Activated naive CD8-positive, alpha-beta T cell treated with anti-CD3 and anti-CD28 coated beads, Interleukin-2, amount 10 ng/mL, durations not matched to agents 7 days and 5 days (primary cell): ENCODE measurements around the gene CNIH2. TPM values are rescaled to one million over a fixed set of nuclear protein-coding genes. Genes with fewer than 3 reads are reported as not detected.
"Not testable (repeated sequence)": the region's sequence is repeated elsewhere in the genome, so short reads cannot be mapped to it uniquely, and the experiment has no call there.

Source experiments
- ATAC-seq: fragments of 150-1000 bp; cut with Tn5 transposase; one replicate; pipeline ENCODE4 v1.10.0; 2021; ENCODE audit warnings: low read depth, moderate library complexity
- POLR2A ChIA-PET: fragments of 350-600 bp; sonication (Branson Sonifier 250); formaldehyde crosslinking; loops from one replicate; lab custom pipeline; 2021; ENCODE audit warnings: antibody characterized with exemption; lab: Charles Lee
- DNase-seq: peaks from one replicate; pipeline ENCODE4 v3.0.0; 2021
- H3K27ac Mint-ChIP-seq: one replicate; pipeline ENCODE4 v1.8.0; 2022; ENCODE audit warnings: mild to moderate bottlenecking, mixed read lengths
- H3K27me3 Mint-ChIP-seq: one replicate; pipeline ENCODE4 v1.8.0; 2022; ENCODE audit warnings: mild to moderate bottlenecking, moderate library complexity, mixed read lengths
- H3K36me3 Mint-ChIP-seq: one replicate; pipeline ENCODE4 v1.8.0; 2021; ENCODE audit warnings: mild to moderate bottlenecking, mixed read lengths
- H3K4me1 Mint-ChIP-seq: one replicate; pipeline ENCODE4 v1.8.0; 2021; ENCODE audit warnings: mixed read lengths
- H3K4me3 Mint-ChIP-seq: one replicate; pipeline ENCODE4 v1.8.0; 2022; ENCODE audit warnings: mild to moderate bottlenecking, moderate library complexity, mixed read lengths
- H3K9me3 Mint-ChIP-seq: one replicate; pipeline ENCODE4 v1.8.0; 2021; ENCODE audit warnings: mixed read lengths
- total RNA-seq, 2 experiments: library from RNA; stranded (reverse); gene quantifications; one replicate each; pipeline ENCODE4 v1.2.3, GENCODE V29; 2021

The CNIH2 gene
- total RNA-seq, 2 experiments from 2014 or later, result 2.1 to 2.7 TPM

DNA sequence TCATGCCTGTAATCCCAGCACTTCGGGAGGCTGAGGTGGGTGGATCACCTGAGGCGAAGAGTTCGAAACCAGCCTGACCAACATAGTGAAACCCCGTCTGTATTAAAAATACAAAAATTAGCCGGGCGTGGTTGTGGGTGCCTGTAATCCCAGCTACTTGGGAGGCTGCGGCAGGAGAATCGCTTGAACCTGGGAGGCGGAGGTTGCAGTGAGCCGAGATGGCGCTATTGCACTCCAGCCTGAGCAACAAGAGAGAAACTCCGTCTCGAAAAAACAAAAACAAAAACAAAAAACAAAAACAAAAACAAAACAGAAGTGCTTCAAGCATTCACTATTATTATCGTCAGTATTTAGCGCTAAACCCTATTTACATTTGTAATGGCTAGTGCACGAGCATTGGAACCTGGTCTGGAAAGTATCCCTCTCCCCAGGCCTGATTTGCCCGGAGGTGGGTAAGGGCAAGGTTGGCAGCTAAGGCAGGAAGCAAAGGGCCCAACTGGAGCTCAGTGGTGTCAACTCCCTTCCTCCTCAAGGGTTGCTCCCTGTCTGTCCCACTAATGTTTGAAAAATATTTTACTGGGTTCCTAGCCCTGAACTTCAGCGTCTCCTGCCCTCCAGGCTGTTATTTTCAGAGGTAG is 32.9 kb downstream of the CNIH2 start:
- not testable (repeated sequence) for H3K9me3 Mint-ChIP-seq, DNase-seq, H3K27ac Mint-ChIP-seq, H3K27me3 Mint-ChIP-seq, ATAC-seq, H3K4me3 Mint-ChIP-seq
- POLR2A ChIA-PET, result interaction anchor here (0.6 to 7.7 kb wide), 8 partner anchors 15 to 78 kb away, joined by 3 to 215 read pairs (median 29); partner anchors contain the start of genes B4GAT1, BRMS1, RIN1 and SLC29A2
- Mint-ChIP-seq H3K36me3 (peaks cover 11% of the 10 kb centered on the region), H3K4me1 (peaks cover 19% of the 10 kb centered on the region)

DNA sequence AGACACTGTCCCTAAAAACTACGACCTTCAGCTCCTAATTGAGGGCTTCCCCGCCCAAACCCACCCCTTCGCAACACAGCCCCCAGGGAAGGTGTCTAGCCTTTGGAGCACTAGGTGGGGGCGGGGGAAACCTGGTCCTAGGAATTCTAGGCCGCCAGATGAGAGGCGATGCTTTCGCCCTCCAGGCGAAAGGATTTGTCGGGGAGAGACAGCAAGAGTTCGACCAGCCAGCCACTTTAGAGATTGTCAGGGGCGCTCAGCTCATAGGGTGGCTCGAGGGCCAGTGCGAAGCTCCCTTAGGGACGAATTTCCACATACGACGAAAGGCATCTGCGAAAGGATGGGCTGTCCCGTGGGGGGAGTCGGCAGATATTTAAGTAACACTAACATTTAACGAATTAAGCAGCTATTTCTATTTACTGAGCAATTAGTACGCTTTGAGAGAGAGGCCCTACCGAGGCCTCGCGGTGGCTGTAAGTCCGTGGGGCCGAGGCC is 33.5 kb downstream of the CNIH2 start:
- H3K4me1 Mint-ChIP-seq, result peaks cover 22% of the 10 kb centered on the region
- H3K27me3 Mint-ChIP-seq, result peaks cover 1% of the 10 kb centered on the region
- peak overlapping the region; percentile 92 for H3K4me3 Mint-ChIP-seq
- peaks cover 12% of the 10 kb centered on the region for H3K36me3 Mint-ChIP-seq
- POLR2A ChIA-PET, result interaction anchor here (0.6 to 7.7 kb wide), 9 partner anchors 15 to 77 kb away, joined by 3 to 215 read pairs (median 26); partner anchors contain the start of genes B4GAT1, BRMS1, RIN1 and SLC29A2
- ATAC-seq, result no peak
- H3K27ac Mint-ChIP-seq, result peak overlapping the region; percentile 96
- no peak for DNase-seq
- no peaks in the 10 kb centered on the region for H3K9me3 Mint-ChIP-seq

DNA sequence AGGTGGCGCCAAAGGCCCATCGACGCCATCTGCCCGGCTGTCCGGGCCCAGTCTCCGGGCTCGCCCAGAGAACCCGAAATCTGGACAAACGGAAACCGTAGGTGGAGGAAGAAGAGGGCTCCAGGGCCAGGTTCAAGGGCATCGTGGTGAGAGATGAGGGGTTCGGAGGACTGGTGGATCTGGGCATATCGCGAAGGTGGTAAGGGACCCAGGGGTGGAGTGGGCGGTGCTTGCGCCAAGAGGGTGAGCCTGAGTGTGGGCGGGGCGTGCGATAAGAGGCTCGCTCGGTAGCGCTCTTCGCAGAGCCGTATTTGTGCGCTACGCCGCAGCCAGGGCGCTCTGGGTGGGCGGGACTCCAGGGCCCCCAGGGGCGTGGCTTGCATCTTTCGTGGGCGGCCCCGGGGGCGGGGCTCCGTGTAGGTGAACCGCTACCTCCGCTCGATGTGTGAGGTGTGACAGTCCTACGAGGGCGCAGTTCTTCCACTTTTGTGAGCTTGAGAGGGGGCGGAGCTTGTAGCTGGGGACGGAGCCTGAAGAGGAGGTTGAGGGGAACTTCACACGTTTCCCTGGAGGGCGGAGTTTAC is 34.1 kb downstream of the CNIH2 start:
- Mint-ChIP-seq H3K4me1 (peaks cover 22% of the 10 kb centered on the region), H3K27me3 (peaks cover 1% of the 10 kb centered on the region), H3K27ac (peak overlapping the region; percentile 96), H3K4me3 (peak overlapping the region; percentile 92), H3K36me3 (peaks cover 12% of the 10 kb centered on the region), H3K9me3 (no peaks in the 10 kb centered on the region)
- POLR2A ChIA-PET, result interaction anchor here (0.6 to 7.7 kb wide), 22 partner anchors 10 to 422 kb away, joined by 3 to 215 read pairs (median 6); partner anchors contain the start of genes B4GAT1, BRMS1, CCDC85B and PELI3
- DNase-seq (peak; percentile 98), ATAC-seq (peak; percentile 60)

DNA sequence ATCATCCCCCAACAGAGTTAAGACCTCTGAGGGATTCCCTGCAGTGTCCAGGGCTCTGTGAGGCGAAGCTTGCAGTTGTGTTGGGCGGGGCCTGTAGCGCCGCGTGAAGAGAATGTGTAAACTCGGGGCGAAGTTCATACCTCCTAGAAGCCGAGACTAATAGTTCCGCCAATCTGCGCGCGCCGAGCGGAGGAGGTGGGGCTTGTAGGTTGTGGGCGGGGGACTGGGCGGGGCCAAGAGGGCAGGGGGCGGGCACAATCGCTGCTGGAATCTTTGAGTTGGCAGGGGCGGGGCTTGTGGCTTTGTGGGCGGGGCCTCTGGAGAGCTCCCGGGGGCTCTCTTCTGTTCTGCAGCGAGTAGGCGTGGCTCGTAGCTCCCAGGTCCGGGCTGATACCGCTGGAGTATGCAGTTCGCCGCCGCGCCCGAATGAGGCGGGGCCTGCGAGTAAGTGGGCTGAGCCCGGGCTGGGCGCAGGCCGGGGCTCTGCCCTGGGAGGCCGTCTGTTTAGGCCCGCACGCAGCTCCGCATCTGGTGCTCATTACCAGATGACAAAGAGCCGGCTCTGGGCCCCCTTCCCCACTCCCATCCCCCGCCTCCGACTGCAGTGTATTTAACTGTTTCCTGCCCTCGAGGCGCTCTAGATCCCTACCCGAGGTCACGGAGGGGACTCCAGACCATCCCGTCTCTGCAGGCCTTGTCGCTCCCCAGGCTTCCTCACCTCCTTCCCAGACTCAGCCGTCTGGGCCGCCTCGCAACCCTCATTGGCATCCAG is 34.8 kb downstream of the CNIH2 start:
- no peaks in the 10 kb centered on the region for H3K9me3 Mint-ChIP-seq
- H3K27ac Mint-ChIP-seq, result peak overlapping the region; percentile 96
- POLR2A ChIA-PET, result interaction anchor here (0.6 to 7.7 kb wide), 22 partner anchors 9 to 422 kb away, joined by 3 to 215 read pairs (median 6); partner anchors contain the start of genes B4GAT1, BRMS1, CCDC85B and PELI3
- H3K4me1 Mint-ChIP-seq, result peaks cover 27% of the 10 kb centered on the region
- DNase-seq, result peak; percentile 99
- peak overlapping the region; percentile 92 for H3K4me3 Mint-ChIP-seq
- peak; percentile 70 for ATAC-seq
- no peaks in the 10 kb centered on the region for H3K27me3 Mint-ChIP-seq
- H3K36me3 Mint-ChIP-seq, result peaks cover 12% of the 10 kb centered on the region

DNA sequence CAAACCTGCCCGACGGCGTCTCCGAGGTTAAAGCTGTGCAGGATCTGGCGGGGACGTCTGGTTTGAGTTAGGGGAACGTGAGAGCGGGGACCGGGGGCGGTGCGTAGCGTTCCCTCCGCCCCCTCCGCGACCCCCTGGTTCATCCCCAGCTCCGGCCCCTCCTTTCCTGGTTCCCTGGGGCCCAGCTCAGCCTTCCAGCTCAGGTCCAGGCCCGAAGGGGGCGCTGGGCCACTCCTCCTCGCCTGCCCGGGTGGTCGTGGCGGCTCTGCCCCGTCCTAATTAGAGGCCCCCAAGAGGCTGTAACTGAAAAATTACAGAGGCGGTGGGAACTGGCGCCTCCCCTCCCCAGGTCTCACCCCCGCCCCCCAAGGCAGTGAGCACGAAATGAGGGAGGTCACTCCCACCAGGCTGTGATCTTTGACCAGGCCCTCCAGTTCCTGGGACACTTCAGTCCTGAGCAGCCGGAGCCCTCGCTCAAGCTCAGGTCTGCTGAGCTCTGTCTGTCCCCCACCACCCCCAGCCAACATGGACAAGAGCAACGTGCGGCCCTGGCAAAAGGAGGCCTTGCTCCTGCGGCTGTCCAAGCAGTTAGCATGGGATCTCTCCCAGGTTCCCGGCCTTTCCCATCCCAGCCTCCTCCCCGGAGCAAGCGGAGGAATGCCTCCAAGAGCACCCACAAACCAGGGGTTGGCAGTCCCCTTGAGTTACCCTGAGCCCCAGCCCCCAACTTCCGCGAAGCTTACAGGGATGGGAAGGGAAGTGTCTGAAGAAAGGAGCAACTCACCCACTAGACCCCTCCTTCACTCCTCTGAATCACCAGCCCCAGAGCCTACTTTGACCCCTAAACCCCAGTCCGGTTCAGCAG is 35.6 kb downstream of the CNIH2 start:
- peaks cover 34% of the 10 kb centered on the region for H3K4me1 Mint-ChIP-seq
- no peak for DNase-seq
- no peaks in the 10 kb centered on the region for H3K9me3 Mint-ChIP-seq
- H3K27me3 Mint-ChIP-seq, result no peaks in the 10 kb centered on the region
- H3K36me3 Mint-ChIP-seq, result peaks cover 12% of the 10 kb centered on the region
- ATAC-seq, result no peak
- H3K27ac Mint-ChIP-seq, result peak overlapping the region; percentile 96
- POLR2A ChIA-PET, result interaction anchor here (1.0 to 7.7 kb wide), 20 partner anchors 9 to 423 kb away, joined by 3 to 215 read pairs (median 6); partner anchors contain the start of genes B4GAT1, BRMS1, CCDC85B and DPP3
- H3K4me3 Mint-ChIP-seq, result peak overlapping the region; percentile 92

DNA sequence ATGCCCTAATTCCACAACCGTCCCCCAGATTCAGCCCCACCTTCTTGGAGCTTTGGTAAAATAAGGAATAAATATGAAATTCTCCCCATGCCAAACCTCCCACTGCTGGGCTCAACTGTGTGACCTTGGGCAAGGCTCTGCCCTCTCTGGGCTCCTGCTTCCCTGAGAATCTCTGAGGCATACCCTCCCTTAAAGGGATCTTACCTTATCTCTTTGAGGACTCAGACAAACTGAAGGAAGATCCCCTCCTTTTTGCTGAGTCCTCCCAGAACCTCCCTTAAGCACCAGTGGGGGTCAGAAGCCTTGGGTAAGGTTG is 36.2 kb downstream of the CNIH2 start:
- peak overlapping the region; percentile 92 for H3K4me3 Mint-ChIP-seq
- DNase-seq, result no peak
- no peak for ATAC-seq
- no peaks in the 10 kb centered on the region for H3K9me3 Mint-ChIP-seq
- POLR2A ChIA-PET, result interaction anchor here (1.0 to 7.7 kb wide), 6 partner anchors 12 to 166 kb away, joined by 3 to 215 read pairs (median 30); partner anchors contain the start of genes BRMS1, DPP3, RAB1B and RIN1
- peaks cover 40% of the 10 kb centered on the region for H3K4me1 Mint-ChIP-seq
- H3K36me3 Mint-ChIP-seq, result peaks cover 12% of the 10 kb centered on the region
- H3K27ac Mint-ChIP-seq, result peak overlapping the region; percentile 96
- H3K27me3 Mint-ChIP-seq, result no peaks in the 10 kb centered on the region

DNA sequence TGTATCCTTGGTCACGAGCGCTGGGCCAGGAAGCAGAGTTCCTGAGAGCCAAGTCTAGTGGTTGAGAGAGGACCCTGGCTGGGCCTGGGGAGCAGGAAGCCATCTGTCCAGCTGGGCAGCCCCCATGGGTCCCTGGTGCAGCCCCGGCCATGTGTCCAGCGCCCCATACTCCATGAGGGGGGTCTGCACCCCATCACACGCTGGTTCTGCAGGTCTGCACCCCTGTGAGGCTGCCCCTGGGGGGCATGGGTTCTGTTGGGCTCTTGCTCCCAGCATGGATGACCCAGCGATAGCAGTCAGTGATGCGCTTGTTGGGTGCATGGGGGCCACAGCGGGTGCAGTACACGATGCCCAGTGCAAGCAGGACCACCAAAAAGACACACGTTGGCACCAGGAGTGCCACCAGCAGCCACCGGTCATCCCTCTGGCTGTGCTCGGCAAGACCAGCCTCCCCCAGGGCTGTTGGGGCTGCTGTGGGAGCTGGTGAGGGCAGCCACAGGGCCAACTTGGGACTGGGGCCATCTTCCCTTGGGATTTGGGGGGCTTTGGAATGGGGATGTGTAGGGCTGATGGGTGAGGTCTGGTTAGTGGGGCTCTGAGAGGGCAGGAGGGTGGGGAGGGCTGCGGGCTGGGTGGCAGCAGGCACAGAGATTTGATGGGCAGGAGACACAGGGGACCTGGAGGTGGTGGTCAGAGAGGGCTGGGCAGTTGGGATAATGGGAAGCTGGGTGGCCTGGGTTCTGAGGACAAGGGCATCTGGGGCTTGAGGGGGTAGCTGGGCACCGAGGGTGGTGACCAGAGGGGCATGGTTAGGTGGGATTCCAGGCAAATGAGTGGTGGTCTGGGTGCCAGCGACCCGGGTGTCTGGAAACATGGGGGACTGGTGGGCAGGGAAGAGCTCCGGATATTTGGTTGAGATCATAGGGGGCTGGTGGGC is 36.9 kb downstream of the CNIH2 start:
- H3K4me1 Mint-ChIP-seq, result peaks cover 42% of the 10 kb centered on the region
- peaks cover 13% of the 10 kb centered on the region for H3K36me3 Mint-ChIP-seq
- no peak for DNase-seq
- no peak for ATAC-seq
- H3K27me3 Mint-ChIP-seq, result no peaks in the 10 kb centered on the region
- peak overlapping the region; percentile 92 for H3K4me3 Mint-ChIP-seq
- POLR2A ChIA-PET, result interaction anchor here (0.8 to 7.7 kb wide), 6 partner anchors 11 to 57 kb away, joined by 4 to 215 read pairs (median 33); partner anchors contain the start of genes RIN1, SLC29A2 and YIF1A
- no peaks in the 10 kb centered on the region for H3K9me3 Mint-ChIP-seq
- H3K27ac Mint-ChIP-seq, result peak overlapping the region; percentile 96

DNA sequence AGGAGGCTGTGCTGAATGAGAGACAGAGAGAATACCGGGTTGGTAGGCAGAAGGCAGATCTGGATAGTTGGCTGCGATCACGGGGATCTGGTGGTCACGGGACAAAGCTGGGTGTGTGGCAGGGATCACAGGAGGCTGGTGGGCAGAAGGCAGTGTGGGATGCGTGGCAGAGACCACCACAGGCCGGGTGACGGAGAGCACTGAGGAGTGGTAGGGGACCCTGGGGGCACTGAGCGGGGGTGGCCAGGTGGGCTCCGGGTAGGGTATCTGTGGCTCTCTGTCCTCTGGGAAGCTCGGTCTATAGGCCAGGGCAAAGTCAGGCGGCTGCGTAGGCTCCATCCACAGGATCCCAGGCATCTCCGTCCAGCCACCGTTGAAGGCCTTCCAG is 37.5 kb downstream of the CNIH2 start:
- H3K27ac Mint-ChIP-seq, result peak overlapping the region; percentile 96
- no peak for ATAC-seq
- H3K4me3 Mint-ChIP-seq, result peak overlapping the region; percentile 92
- H3K27me3 Mint-ChIP-seq, result no peaks in the 10 kb centered on the region
- peaks cover 5% of the 10 kb centered on the region for H3K9me3 Mint-ChIP-seq
- peaks cover 47% of the 10 kb centered on the region for H3K4me1 Mint-ChIP-seq
- peaks cover 19% of the 10 kb centered on the region for H3K36me3 Mint-ChIP-seq
- no peak for DNase-seq
- POLR2A ChIA-PET, result interaction anchor here (0.7 to 7.7 kb wide), 5 partner anchors 11 to 29 kb away, joined by 3 to 215 read pairs (median 24); partner anchors contain the start of genes BRMS1, RIN1 and YIF1A

DNA sequence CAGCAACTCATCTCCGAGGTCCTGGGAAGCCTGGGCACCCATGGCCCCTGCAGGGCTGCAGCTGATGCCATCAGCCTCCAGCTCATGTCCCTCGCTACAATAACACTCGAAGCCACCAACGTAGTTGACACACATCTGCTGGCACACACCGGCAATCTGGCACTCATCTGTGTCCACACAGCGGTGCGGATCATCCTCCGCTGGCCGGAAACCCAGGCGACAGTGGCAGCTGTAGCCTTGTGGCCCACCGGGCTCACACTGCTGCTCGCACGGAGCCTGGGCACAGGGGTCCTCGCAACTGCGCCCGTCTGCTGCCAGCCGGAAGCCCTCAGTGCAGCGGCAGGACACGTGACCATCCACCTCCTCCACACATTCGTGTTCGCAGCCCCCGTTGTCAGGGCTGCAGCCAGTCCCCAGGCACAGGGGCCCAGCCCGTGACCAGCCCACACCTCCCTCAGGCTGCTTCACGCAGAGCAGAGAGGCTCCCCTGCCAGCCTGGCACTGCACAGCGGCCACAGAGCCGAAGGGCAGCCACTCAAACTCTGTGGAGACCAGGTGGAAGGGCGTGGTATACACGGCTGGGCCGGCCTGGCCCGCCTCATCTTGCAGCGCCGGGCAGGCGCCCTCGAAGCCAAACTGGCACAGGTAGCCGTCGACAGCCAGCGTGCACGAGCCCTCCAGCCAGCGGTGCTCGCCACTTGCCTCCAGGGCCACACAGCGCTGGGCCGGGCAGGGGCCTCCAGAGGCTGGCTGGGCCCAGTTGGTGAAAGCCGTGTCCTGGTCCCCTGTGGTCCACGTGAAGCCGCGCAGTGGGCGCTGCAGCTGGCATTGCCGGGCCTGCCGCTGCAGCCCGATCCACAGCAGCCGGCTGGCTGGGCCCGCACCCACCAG is 38.2 kb downstream of the CNIH2 start:
- peak; percentile 78 for DNase-seq
- POLR2A ChIA-PET, result interaction anchor here (0.6 to 7.7 kb wide), 17 partner anchors 10 to 891 kb away, joined by 3 to 215 read pairs (median 6); partner anchors contain the start of genes B4GAT1, BRMS1, EHBP1L1 and RAB1B
- Mint-ChIP-seq H3K27me3 (no peaks in the 10 kb centered on the region), H3K9me3 (peaks cover 5% of the 10 kb centered on the region), H3K36me3 (peaks cover 19% of the 10 kb centered on the region), H3K27ac (peak overlapping the region; percentile 96), H3K4me1 (peaks cover 49% of the 10 kb centered on the region), H3K4me3 (peak overlapping the region; percentile 92)
- ATAC-seq, result no peak

DNA sequence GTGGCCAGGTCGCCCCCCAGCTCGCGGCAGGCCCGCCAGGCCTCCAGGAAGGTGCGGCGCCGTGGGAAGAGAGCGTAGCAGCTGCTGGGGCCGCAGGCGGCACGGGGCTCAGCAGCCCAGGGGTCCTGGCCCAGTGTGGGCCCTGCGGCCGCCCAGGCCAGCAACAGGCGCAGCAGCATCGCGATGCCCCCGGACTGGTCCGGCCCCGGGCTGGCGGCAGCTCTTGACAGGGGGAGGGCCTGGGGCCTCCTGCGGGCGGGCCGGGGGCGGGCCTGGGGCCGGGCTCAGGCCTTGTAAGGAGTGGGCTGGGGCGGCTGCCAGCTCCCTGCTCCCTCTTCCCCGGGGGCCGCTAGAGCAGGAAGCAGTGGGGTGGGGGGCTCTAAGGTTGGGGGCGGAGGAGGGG is 38.9 kb downstream of the CNIH2 start, which contains the start of gene CD248:
Gene CD248, minus strand, starts transcription at position 196 of the 403 bp plus-strand sequence. Its CDS starts 17 bp downstream, at position 179.
- peak within 1 kb of the TSS; percentile 92 for H3K4me3 Mint-ChIP-seq
- peaks cover 5% of the 10 kb centered on the region for H3K9me3 Mint-ChIP-seq
- ATAC-seq, result peak; percentile 11
- peak; percentile 79 for DNase-seq
- H3K27me3 Mint-ChIP-seq, result no peaks in the 10 kb centered on the region
- peak within 1 kb of the TSS; percentile 100 for H3K27ac Mint-ChIP-seq
- POLR2A ChIA-PET, result interaction anchor here (0.6 to 7.7 kb wide), 16 partner anchors 9 to 898 kb away, joined by 3 to 215 read pairs (median 6); partner anchors contain the start of genes B4GAT1, BRMS1, EHBP1L1 and RAB1B
- peaks cover 52% of the 10 kb centered on the region for H3K4me1 Mint-ChIP-seq
- peaks cover 19% of the 10 kb centered on the region for H3K36me3 Mint-ChIP-seq
